Omental fat pad (tissue), 4 donors: ENCODE data around the gene RAB22A. TPM values are rescaled to one million over a fixed set of nuclear protein-coding genes. Genes with fewer than 3 reads are reported as not detected.

ENCODE experiments used
- ATAC-seq: fragments of 150-250 bp; one replicate; pipeline ENCODE4 v1.9.1; 2016; ENCODE audit warnings: mild to moderate bottlenecking, moderate library complexity; ENCODE audit not compliant: low FRiP score
- DNase-seq: peaks from one replicate; pipeline ENCODE4 v3.0.0-alpha.2; 2019; ENCODE audit warnings: low spot score
- CTCF ChIP-seq, 3 donors: fragments of 450-650 bp; IDR thresholded peaks; one replicate each; pipeline ENCODE4 v1.5.1; 2016 to 2017; ENCODE audit warnings: antibody characterized with exemption in 3 of 3, mild to moderate bottlenecking in 3 of 3, moderate library complexity in 2 of 3
- total RNA-seq, 4 donors: library from RNA; depleted of rRNA; stranded (reverse); fragments of >200 nt; gene quantifications; one replicate each; pipeline ENCODE4 v1.1.0, GENCODE V29; 2016

Gene RAB22A
- total RNA-seq, 4 donors from 2014 or later, result 16.7 to 28.1 (median 19.6) TPM

- TF ChIP-seq CTCF (IDR thresholded peaks at IDR 0.05), result no peak
- ATAC-seq, result no peak
Measured at GRCh38 chr20:58287638-58288037, 21.9 kb upstream of the RAB22A start.

GRCh38 chr20:58289143-58289542, 20.4 kb upstream of the RAB22A start:
- TF ChIP-seq CTCF (IDR thresholded peaks at IDR 0.05), result no peak
- DNase-seq (no peak), ATAC-seq (no peak)

More at GRCh38 chr20:58287638-58288037, 21.9 kb upstream of the RAB22A start:
- no peak for DNase-seq

- TF ChIP-seq CTCF (IDR thresholded peaks at IDR 0.05), result no peak
- ATAC-seq (no peak), DNase-seq (no peak)
Measured at GRCh38 chr20:58293453-58293852, 16.1 kb upstream of the RAB22A start.

- no peak for TF ChIP-seq CTCF (IDR thresholded peaks at IDR 0.05)
- DNase-seq (no peak), ATAC-seq (no peak)
Measured at GRCh38 chr20:58294497-58295455, 14.7 kb upstream of the RAB22A start.

- ATAC-seq (no peak), DNase-seq (no peak)
- TF ChIP-seq CTCF (IDR thresholded peaks at IDR 0.05), result no peak
Measured at GRCh38 chr20:58296051-58296837, 13.3 kb upstream of the RAB22A start.

- ATAC-seq (no peak), DNase-seq (no peak)
- no peak for TF ChIP-seq CTCF (IDR thresholded peaks at IDR 0.05)
Measured at GRCh38 chr20:58297394-58297793, 12.1 kb upstream of the RAB22A start.
